Measurements from ENCODE around the gene HDDC3. TPM values are rescaled to one million over a fixed set of nuclear protein-coding genes. Genes with fewer than 3 reads are reported as not detected.

The HDDC3 gene
- total and polyA plus RNA-seq, 9 of the 15 experiments (the other 6 are each of a cell fraction or from before 2014, with no cell fraction given) = 14.9 to 55.8 (median 36.9) TPM

- TF ChIP-seq EGR1 (conservative IDR thresholded peaks at IDR 0.05) (peak; percentile 87), GTF3C2 (IDR thresholded peaks at IDR 0.05; ENCODE audit: borderline replicate concordance, extremely low read depth, insufficient read length) (no peak), ZNF717 (CRISPR knock-in tag; IDR thresholded peaks at IDR 0.05) (peak; percentile 83), PHF20 (IDR thresholded peaks at IDR 0.05; ENCODE audit: partially characterized antibody) (peak; percentile 79), NFIC (IDR thresholded peaks at IDR 0.05) (no peak), ZNF407 (IDR thresholded peaks at IDR 0.05; ENCODE audit: low read depth) (no peak), HMG20B (CRISPR knock-in tag; IDR thresholded peaks at IDR 0.05) (no peak), GABPB1 (CRISPR knock-in tag; IDR thresholded peaks at IDR 0.05) (peak; percentile 82)
- TF ChIP-seq, protein P1, sequence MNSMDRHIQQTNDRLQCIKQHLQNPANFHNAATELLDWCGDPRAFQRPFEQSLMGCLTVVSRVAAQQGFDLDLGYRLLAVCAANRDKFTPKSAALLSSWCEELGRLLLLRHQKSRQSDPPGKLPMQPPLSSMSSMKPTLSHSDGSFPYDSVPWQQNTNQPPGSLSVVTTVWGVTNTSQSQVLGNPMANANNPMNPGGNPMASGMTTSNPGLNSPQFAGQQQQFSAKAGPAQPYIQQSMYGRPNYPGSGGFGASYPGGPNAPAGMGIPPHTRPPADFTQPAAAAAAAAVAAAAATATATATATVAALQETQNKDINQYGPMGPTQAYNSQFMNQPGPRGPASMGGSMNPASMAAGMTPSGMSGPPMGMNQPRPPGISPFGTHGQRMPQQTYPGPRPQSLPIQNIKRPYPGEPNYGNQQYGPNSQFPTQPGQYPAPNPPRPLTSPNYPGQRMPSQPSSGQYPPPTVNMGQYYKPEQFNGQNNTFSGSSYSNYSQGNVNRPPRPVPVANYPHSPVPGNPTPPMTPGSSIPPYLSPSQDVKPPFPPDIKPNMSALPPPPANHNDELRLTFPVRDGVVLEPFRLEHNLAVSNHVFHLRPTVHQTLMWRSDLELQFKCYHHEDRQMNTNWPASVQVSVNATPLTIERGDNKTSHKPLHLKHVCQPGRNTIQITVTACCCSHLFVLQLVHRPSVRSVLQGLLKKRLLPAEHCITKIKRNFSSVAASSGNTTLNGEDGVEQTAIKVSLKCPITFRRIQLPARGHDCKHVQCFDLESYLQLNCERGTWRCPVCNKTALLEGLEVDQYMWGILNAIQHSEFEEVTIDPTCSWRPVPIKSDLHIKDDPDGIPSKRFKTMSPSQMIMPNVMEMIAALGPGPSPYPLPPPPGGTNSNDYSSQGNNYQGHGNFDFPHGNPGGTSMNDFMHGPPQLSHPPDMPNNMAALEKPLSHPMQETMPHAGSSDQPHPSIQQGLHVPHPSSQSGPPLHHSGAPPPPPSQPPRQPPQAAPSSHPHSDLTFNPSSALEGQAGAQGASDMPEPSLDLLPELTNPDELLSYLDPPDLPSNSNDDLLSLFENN (IDR thresholded peaks at IDR 0.05; ENCODE audit: low read depth in 2 of 2, low read length in 2 of 2) = peak in 1 of 2 experiments; percentile 42; a peak in 1 of 4 replicates
These were observed 22.6 kb upstream of the HDDC3 start, which contains the start of gene RCCD1 (continued) for GRCh38 chr15:90954712-90955623.
